T1000 (cell line): Measurements from ENCODE around the gene TNIK.

Source experiments
- DNase-seq: peaks from one replicate; lab custom pipeline; 2025; ENCODE audit warnings: mixed read lengths; lab: John Stamatoyannopoulos, UW

The TNIK gene

DNA sequence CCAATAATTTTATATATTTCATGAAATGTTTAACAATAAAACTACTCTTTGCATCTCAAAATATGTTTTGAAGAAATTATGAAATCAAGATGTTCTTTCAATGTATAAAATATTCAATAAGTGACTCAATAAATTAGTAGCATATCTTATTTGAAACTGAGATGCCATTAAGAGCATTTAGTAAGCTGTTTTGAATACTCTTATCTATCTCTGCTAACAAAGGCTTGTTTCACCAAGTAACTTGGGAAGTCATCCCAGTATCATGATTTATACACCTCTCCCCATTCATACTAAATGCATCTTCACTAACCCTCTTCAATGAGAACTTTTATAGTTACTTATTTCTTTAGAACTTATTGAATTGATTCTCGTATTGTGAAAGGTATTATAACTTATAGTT lies 43.1 kb downstream of the TNIK start:
- no peak for DNase-seq

DNA sequence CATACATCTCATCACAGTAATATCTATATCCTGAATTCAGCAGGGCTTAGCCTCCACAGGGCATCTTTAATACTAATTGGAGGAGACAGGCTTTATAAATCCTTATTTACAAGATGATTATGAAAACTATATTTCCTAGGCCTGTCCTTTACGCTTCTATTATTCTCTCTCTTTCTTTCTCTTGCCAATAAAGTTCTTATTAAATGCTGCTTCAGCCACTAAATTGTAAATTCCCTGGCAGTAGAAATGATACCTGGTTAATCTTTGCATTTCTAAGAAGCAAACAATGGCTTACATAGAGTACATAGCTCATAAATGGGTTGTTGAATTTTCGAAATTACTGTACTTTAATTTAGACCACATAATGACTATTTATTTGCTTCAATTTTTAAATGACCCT lies 43.5 kb downstream of the TNIK start:
- DNase-seq = no peak

DNA sequence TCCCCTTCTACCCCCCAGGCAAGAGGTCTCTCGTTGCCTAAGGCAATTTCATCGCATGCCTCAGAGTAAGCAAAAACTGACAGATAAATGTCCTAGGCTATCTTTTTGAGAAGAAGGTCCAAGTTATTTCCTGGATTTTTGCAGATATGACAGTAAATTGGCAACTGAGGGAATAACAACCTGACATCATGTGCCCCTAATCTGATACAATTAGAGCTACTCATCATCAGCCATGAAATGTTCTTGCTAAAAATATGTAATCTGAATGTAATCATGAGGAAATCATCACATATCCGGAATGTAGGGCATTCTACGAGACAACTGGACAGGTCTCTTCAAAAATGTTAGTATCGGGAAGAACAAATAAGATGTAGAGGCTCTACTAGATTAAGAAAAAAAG lies 44.1 kb downstream of the TNIK start:
- DNase-seq = no peak

DNA sequence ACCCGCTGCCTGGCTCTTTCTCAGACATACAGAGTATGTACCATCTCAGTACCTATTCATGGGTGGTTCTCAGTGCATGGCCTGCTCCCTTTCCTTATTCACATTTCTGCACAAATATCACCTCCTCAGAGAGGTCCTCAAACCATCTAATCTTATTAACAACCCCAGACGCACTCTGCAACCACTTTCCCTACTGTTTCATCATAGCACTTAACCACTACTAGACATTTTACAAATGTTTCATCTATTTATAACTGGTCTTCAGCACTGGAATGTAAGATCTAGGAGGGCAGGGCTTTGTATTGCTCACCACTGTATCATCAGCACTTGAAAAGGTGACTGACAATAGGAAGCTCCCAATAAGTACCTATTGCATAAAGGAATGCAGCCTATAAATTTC lies 45.1 kb downstream of the TNIK start:
- no peak for DNase-seq

DNA sequence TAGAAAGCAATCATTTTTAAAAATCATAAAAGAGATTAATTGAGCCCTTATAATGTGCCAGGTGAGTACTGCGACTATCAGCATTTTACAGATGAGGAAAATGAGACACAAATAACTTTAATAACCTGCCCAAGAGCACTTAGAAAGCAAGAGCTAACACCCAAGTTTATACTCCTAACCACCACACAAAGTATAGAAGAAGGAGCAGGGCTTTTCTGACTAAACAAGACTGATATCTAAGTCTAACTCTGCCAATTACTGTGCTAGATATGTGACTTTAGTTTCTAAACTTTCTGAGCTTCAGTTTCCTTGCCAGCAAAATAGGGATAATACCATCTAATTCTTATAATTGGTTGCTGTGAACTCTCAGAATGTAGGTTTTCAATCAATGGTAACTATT lies 47.7 kb downstream of the TNIK start:
- DNase-seq = no peak

- DNase-seq = no peak
Measured at GRCh38 chr3:171412054-171412453, 48.2 kb downstream of the TNIK start.

GRCh38 chr3:171410186-171410585 lies 50.0 kb downstream of the TNIK start:
- DNase-seq = no peak

DNA sequence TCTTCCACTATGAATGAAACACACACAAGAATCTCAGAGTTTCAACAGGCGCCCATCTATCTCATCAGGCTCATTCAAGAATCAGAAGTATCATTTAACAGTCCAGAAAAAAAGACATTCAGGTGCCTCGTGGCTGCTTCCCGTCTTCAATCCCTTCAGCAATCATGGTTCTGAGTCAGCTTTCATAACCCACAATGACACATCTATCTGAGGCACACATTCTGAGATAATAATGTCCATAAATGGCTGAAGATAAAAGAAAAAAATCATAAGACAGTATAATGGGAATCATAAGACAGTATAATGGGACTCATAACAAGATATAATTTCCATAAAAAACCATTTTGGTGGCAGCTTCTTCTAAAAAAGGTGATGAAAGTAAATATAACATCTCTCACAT lies 52.4 kb downstream of the TNIK start:
- DNase-seq = no peak

- DNase-seq = no peak
Measured at GRCh38 chr3:171404376-171404967, 55.7 kb downstream of the TNIK start.

GRCh38 chr3:171402281-171402680 lies 57.9 kb downstream of the TNIK start:
- DNase-seq = no peak

GRCh38 chr3:171401432-171401831 lies 58.8 kb downstream of the TNIK start:
- no peak for DNase-seq

- no peak for DNase-seq
Measured at GRCh38 chr3:171399842-171400241, 60.4 kb downstream of the TNIK start.

- no peak for DNase-seq
Measured at GRCh38 chr3:171398343-171398742, 61.9 kb downstream of the TNIK start.

DNA sequence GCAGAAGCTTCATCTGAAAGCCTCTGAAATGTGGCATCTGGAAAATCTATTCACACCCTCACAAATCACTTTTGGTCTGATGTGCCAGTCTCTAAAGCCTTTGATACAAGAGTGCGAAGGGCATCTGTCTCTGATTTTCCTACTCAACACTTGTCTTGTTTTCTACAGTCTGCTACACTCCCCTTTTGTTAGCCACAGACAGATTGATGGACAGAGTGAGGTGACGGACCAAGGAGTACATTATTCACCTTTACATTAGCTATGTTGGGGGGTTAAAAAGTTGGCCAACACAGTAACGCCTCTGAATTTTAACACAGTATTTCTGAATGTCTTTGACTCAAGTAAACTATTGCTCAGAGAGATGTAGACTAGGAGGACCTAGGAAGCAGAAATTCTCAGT lies 63.1 kb downstream of the TNIK start:
- DNase-seq = no peak

DNA sequence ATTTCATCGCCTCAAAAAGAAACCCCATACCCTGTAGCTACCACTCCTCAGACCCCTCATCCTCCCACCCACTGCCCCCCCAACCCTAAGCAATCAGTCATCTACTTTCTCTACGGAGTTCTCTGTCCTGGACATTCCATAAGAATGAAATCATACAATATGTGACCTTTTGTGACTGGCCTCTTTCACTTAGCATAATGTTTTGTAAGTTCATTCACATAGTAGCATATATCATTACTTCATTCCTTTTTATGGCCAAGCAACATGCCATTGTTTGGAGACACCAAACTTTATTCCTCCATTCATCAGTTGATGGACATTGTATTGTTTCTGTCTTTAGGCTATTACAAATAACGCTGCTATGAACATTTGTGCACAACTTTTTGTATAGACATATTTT lies 64.2 kb downstream of the TNIK start:
- no peak for DNase-seq

DNA sequence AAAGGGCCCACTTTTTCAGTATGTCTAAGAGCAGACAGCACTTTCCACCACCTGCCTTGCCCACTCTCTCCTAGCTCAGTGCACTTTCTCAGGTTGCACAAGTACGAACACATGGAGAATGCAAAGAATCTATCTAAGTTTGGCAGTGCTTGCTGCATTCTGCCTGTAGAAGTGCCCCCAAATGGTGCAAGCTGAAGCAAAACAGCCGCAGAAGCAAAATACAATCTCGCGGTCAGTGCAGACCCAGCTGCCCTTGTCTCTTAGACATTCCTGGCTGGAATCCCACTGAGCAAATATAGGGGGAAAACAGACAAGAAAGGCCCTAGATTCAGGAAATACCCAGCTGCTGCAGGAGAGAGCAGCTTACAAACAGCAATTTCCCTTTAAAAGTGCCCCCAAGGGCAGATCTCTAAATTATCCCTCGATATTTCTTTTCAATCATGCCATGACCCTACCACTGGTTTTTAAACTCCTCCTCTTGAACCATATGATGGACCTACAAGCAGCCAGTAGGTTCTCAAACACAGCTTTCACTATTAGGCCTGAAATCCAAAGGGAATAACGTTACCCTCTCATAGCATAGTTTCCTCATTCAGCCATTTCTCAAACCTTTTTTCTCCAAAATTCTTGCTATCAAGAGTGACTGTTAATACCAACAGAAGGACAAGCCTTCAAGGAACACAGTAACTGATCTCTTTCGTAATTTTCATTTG lies 67.0 kb downstream of the TNIK start:
- DNase-seq = no peak

- no peak for DNase-seq
Measured at GRCh38 chr3:171391432-171391831, 68.8 kb downstream of the TNIK start.

DNA sequence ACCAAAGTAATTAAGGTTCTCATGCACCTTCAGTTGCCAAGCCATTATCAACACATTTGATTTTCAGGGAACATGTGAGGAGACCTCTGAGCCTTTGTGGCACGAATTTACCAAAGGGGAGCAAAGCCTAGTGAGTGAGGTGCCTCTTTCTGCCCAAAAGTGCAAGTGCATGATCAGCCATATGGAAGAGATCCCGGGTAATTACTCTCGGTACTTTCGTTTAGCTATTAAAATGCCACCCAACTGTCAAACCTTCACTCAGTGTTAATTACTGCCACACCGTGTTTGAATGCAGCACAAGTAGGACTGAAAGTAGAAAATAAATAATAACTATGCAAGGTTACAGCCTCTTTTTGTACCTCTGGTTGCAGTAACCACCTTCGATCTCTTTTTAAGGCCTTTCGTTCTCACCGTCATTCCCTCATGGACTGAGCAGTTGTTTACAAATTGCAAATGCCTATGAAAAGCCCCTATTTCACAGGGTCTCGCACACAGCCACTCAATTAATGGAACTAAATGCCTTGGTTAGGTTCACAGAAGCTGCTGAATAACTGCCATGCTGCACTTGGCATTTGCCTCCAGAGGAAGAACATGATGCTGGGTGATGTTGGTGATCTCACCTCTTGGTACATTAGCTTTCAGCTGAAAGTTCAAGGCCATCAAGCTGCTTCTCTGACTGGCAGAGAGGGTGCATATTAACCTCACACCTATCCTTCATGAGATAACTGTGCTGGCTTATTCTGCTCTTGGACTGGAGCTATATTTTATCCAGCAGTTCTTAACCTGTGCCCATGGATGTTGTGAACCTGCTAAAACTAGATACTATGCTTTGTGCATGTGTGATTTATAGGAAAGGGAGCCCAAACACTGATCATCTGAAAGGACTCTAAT lies 69.9 kb downstream of the TNIK start:
- no peak for DNase-seq

DNA sequence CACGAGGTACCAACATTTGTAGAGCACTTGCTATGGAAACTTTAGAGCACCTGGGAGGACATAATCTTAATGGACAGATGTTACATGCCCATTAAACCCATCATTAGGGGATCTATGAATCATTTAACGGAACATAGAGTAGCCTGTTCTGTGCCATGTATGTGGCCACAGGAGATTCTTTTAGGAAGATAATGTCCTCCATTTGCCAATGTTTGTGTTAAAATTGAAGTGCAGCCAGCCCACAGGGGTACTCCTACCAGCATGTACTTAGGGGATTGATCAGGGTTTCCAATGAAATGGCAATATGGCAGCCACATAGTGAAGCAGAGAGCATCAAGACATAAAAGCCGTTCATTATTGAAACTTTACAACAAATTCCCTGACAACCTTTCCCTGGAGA lies 70.7 kb downstream of the TNIK start:
- no peak for DNase-seq

DNA sequence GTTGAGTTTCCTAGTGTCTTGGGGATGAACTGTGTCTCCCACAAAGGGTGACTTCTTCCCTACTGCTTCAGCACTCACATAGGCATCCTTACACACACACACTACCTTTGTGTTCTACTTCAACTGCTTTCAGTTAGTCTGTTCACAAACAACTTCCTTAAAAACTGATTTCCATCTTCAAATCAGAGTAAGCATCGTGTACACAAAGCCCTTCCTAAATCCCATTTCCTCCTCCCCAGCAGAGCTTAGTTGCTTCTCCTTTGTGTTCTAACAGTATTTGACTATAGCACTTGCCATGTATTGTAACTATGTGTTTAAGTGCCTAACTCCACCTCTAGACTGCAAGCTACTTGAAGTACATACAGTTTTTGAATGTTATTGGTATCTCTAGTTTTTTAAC lies 71.7 kb downstream of the TNIK start:
- no peak for DNase-seq

DNA sequence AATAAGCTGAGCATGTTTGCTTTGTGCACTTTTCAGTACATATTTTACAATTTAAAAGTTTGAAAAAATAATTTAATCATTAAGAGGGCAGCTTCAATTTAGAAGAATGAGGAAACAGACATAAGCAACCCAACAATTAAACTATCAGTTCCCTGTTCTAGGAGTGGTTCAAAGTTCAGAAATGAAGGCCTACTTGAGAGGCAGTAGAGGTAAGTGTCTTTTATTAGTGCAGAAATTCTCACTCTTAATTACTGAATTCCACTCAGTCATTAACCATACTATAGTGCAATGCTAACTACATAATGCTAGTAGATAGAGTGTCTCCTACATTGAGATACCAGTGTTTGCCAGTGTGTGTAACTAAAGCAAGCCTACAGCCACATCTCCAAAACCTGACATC lies 73.1 kb downstream of the TNIK start:
- DNase-seq = no peak

DNA sequence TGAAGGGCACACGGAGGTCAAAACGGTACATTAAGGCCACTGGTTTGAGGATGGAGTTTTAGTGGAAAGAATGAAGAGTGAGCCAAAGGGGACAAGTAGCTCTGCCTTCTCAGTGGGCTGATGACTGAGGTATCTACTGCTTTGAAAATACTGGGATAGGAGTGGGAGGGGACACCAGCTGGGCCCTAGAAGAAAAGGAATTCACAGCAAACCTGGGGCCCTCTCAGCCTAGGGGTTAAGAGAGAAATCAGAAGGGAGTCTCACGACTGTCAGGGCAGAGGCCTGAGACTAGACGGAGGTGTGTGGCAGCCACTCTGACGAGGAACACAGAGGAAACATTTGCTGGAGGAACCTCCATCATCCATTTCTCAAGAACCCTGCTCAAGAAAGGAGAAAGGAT lies 75.1 kb downstream of the TNIK start:
- no peak for DNase-seq
